Stomach (tissue), 9 donors: ENCODE data around the gene SH3BP4. TPM values are rescaled to one million over a fixed set of nuclear protein-coding genes. Genes with fewer than 3 reads are reported as not detected.

Experiments used
- DNase-seq, 2 donors: peaks; one replicate each; pipeline versions ENCODE4 v3.0.0 to v3.0.0-alpha.2; 2013 to 2019
- H3K27ac ChIP-seq, 5 donors: fragments of 200-600 bp in 4 of 5; sonication (generic) in 4 of 5; one replicate each; pipeline ENCODE4 v1.5.1; 2013 to 2019; ENCODE audit warnings: mild to moderate bottlenecking in 1 of 5, moderate library complexity in 1 of 5
- H3K27me3 ChIP-seq, 3 donors: fragments of 200-600 bp; sonication (generic); one replicate each; pipeline ENCODE4 v1.5.1; 2017 to 2019; ENCODE audit warnings: mixed run types in 1 of 3
- H3K36me3 ChIP-seq, 4 donors: fragments of 200-600 bp; sonication (generic); 1 replicate in 3 of 4; 2 replicates in 1 of 4; pipeline ENCODE4 v1.5.1; 2016 to 2019
- H3K4me1 ChIP-seq, 4 donors: fragments of 200-600 bp; sonication (generic); one replicate each; pipeline ENCODE4 v1.5.1; 2016 to 2019
- H3K4me3 ChIP-seq, 4 donors: fragments of 200-600 bp; sonication (generic) in 3 of 4; one replicate each; pipeline ENCODE4 v1.5.1; 2016 to 2019; ENCODE audit warnings: mild to moderate bottlenecking in 1 of 4
- H3K9me3 ChIP-seq, 4 donors: fragments of 200-600 bp; sonication (generic); one replicate each; pipeline ENCODE4 v1.5.1; 2016 to 2019
- CTCF ChIP-seq, 7 experiments: fragments of 450-650 bp in 4 of 7; fragments of 200-600 bp in 3 of 7; sonication (generic) in 3 of 7; IDR thresholded peaks; one replicate each; pipeline ENCODE4 v1.5.1; 2016 to 2019; ENCODE audit warnings: antibody characterized with exemption in 7 of 7, control low read depth in 2 of 7, mild to moderate bottlenecking in 1 of 7
- EP300 ChIP-seq: sonication (generic); formaldehyde crosslinking; IDR thresholded peaks from one replicate; pipeline ENCODE4 v1.6.1; 2017; ENCODE audit warnings: antibody characterized with exemption
- POLR2A ChIP-seq, 4 donors: fragments of 450-650 bp; IDR thresholded peaks; one replicate each; pipeline ENCODE4 v1.6.1; 2016; ENCODE audit warnings: antibody characterized with exemption in 4 of 4, control low read depth in 2 of 4, mild to moderate bottlenecking in 1 of 4, moderate library complexity in 1 of 4
- POLR2AphosphoS5 ChIP-seq, 3 donors: sonication (generic); formaldehyde crosslinking; IDR thresholded peaks; one replicate each; pipeline ENCODE4 v1.6.1; 2016; ENCODE audit warnings: antibody characterized with exemption in 3 of 3
- WGBS, 5 donors: extraction: QIAGEN DNeasy Blood & Tissue Kit in 3 of 5; methylation state at CpG; one replicate each; pipeline versions ENCODE4 v1.1.5 to v1.1.7; 2013 to 2018; 5-methylcytosine and 5-hydroxymethylcytosine counted together
- intact Hi-C: fragments of 100-400 bp; cut with DNase I; formaldehyde crosslinking; loops from one replicate; pipeline ENCODE4 v1.15.1; 2023; ENCODE audit warnings: low total_unique reads
- polyA plus RNA-seq, 3 donors: library from polyadenylated mRNA; stranded (reverse); fragments of 200-250 nt; gene quantifications; one replicate each; pipeline ENCODE4 v1.2.3, GENCODE V29; 2013
- total RNA-seq, 5 donors: library from RNA; depleted of rRNA; stranded (reverse); fragments of >200 nt; gene quantifications; one replicate each; pipeline versions ENCODE4 v1.1.0 to v1.2.3, GENCODE V29; 2014 to 2016
- donor health status: healthy with polysubstance abuse.
- donor health status: Bipolar disorder and iron deficiency.
- donor health status: healthy.

Gene SH3BP4
- total and polyA plus RNA-seq, 8 donors = 10.2 to 54.0 (median 18.8) TPM

DNA sequence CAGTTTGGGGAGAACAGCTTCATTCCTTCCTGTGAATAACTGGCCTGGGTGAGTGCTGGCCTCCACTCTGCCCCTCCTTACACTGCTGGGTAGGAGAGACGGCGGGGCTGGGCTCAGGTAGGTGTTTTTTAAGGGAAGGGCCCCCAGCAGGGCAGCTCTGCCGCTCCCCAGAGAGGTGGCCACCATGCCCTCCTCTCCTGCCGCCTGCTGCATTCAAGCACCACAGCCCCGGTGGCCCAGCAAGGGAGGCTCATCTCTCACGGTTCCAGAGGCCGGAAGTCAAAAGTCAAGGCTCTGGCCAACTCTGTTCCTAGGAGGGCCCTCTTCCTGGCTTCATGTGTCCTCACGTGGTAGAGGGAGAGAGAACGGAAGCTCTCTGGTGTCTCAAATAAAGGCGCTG lies 81.1 kb downstream of the SH3BP4 start:
- Histone ChIP-seq H3K27me3 (no peaks in the 10 kb centered on the region), H3K36me3 (peaks cover 10 to 27% (median 17%) of the 10 kb centered on the region in 4 donors), H3K4me1 (peaks cover under 1 to 39% (median 16%) of the 10 kb centered on the region in 4 donors), H3K27ac (peak overlapping the region in 1 of 5 donors; percentile 16), H3K4me3 (no peak overlapping the region), H3K9me3 (no peaks in the 10 kb centered on the region)
- intact Hi-C loops = no loop called here
- 67 to 85% (median 74%) methylated on average over 6 to 10 of the region's 10 CpGs for WGBS, 5 donors
- no peak for DNase-seq
- TF ChIP-seq POLR2A (IDR thresholded peaks at IDR 0.05) = no peak
- no peak for TF ChIP-seq EP300
- no peak for TF ChIP-seq POLR2AphosphoS5 (IDR thresholded peaks at IDR 0.05)
- TF ChIP-seq CTCF (IDR thresholded peaks at IDR 0.05) = no peak

GRCh38 chr2:235034265-235035118 lies 82.7 kb downstream of the SH3BP4 start:
- TF ChIP-seq CTCF (IDR thresholded peaks at IDR 0.05) (no peak), POLR2AphosphoS5 (IDR thresholded peaks at IDR 0.05) (no peak), POLR2A (IDR thresholded peaks at IDR 0.05) (no peak), EP300 (no peak)
- Histone ChIP-seq H3K9me3 (no peaks in the 10 kb centered on the region), H3K27ac (peak overlapping the region in 1 of 5 donors; percentile 16), H3K4me3 (no peak overlapping the region), H3K36me3 (peaks cover 10 to 35% (median 22%) of the 10 kb centered on the region in 4 donors), H3K4me1 (peaks cover 0 to 25% (median 9%) of the 10 kb centered on the region in 4 donors), H3K27me3 (no peaks in the 10 kb centered on the region)
- DNase-seq = no peak
- intact Hi-C loops = no loop called here
- 88 to 92% (median 92%) methylated on average over 29 to 30 of the region's 30 CpGs for WGBS, 5 donors

- no peaks in the 10 kb centered on the region for H3K9me3 ChIP-seq
- DNase-seq = no peak
- no peak overlapping the region for H3K4me3 ChIP-seq
- intact Hi-C loops = no loop called here
- H3K36me3 ChIP-seq = peaks cover 29 to 59% (median 47%) of the 10 kb centered on the region in 4 donors
- WGBS, 5 donors = 86 to 94% (median 90%) methylated on average over 8 of the region's 8 CpGs
- peaks cover 0 to under 1% (median under 1%) of the 10 kb centered on the region in 4 donors for H3K4me1 ChIP-seq
- no peak for TF ChIP-seq EP300
- TF ChIP-seq POLR2A (IDR thresholded peaks at IDR 0.05) = no peak
- no peak for TF ChIP-seq POLR2AphosphoS5 (IDR thresholded peaks at IDR 0.05)
- H3K27me3 ChIP-seq = no peaks in the 10 kb centered on the region
- no peak overlapping the region for H3K27ac ChIP-seq
Measured at GRCh38 chr2:235037604-235038166, 85.9 kb downstream of the SH3BP4 start.

GRCh38 chr2:235041221-235041917 lies 89.6 kb downstream of the SH3BP4 start:
- Histone ChIP-seq H3K36me3 (peaks cover 23 to 51% (median 43%) of the 10 kb centered on the region in 4 donors), H3K27me3 (no peaks in the 10 kb centered on the region), H3K9me3 (no peaks in the 10 kb centered on the region), H3K27ac (no peak overlapping the region), H3K4me3 (no peak overlapping the region), H3K4me1 (peaks cover 25 to 32% (median 27%) of the 10 kb centered on the region in 4 donors)
- no peak for DNase-seq
- intact Hi-C loops = loop anchor here (10.0 kb wide), 1 partner anchor 87 kb away; the partner anchor contains the start of gene SH3BP4
- no peak for TF ChIP-seq EP300
- TF ChIP-seq CTCF (IDR thresholded peaks at IDR 0.05) = no peak
- TF ChIP-seq POLR2AphosphoS5 (IDR thresholded peaks at IDR 0.05) = no peak
- TF ChIP-seq POLR2A (IDR thresholded peaks at IDR 0.05) = no peak
- 87 to 93% (median 91%) methylated on average over 30 to 31 of the region's 31 CpGs for WGBS, 5 donors
